GM12878 (cell line): ENCODE measurements around the gene PRRC1.

Experiments used
- BMI1 ChIP-seq: fragments of 450-650 bp; IDR thresholded peaks from 2 replicates; pipeline ENCODE4 v1.6.1; 2016; ENCODE audit warnings: mild to moderate bottlenecking, moderate library complexity, borderline replicate concordance
- BRCA1 ChIP-seq: IDR thresholded peaks from 2 replicates; pipeline ENCODE4 v1.6.1; 2011; ENCODE audit warnings: low read depth, low read length, improper control_type of control experiment
- CTCF ChIP-seq, 3 experiments: IDR thresholded peaks in 2 of 3; conservative IDR thresholded peaks in 1 of 3; 2 replicates each; pipeline ENCODE4 v1.5.1; 2011; ENCODE audit warnings: low read depth in 3 of 3, low read length in 3 of 3, mild to moderate bottlenecking in 3 of 3, control low read depth in 2 of 3, moderate library complexity in 2 of 3, inconsistent platforms in 1 of 3, mixed read lengths in 1 of 3; ENCODE audit not compliant: control insufficient read depth in 2 of 3, insufficient read depth in 1 of 3; ENCODE audit errors: extremely low read depth in 1 of 3
- EZH2 ChIP-seq: IDR thresholded peaks from 2 replicates; pipeline ENCODE4 v1.6.1; 2012; ENCODE audit warnings: low read depth, mild to moderate bottlenecking, control low read depth, inconsistent platforms, low read length, borderline replicate concordance; ENCODE audit not compliant: control insufficient read depth
- SIN3A ChIP-seq: IDR thresholded peaks from 2 replicates; pipeline ENCODE4 v1.6.1; 2012; ENCODE audit warnings: low read depth, low read length, improper control_type of control experiment

DNA sequence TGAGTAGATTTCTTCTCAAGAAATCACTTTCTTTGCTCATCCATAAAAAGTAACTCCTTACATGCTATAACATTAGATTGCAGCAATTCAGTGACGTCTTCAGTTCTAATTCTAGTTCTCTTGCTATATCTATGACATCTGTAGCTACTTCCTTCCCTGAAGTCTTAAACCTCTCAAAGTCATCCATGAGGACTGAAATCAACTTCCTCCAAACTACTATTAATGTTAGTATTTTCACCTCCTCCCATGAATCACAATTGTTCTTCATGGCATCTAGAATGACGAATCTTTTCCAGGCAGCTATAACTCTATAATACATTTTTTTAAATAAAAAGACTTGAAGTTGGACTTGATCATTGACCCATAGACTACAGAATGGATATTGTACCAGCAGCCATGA, 46.2 kb upstream of the PRRC1 start:
- TF ChIP-seq SIN3A: no peak
- no peak for TF ChIP-seq CTCF (IDR thresholded peaks at IDR 0.05 in 2 of 3, conservative IDR thresholded peaks at IDR 0.05 in 1 of 3; ENCODE audit: control insufficient read depth in 2 of 3, extremely low read depth in 1 of 3, insufficient read depth in 1 of 3, low read depth in 3 of 3, low read length in 3 of 3)
- TF ChIP-seq EZH2: no peak
- no peak for TF ChIP-seq BRCA1
- TF ChIP-seq BMI1: no peak
